Fibroblast of villous mesenchyme (primary cell): ENCODE measurements around the gene ZNF425. TPM values are rescaled to one million over a fixed set of nuclear protein-coding genes. Genes with fewer than 3 reads are reported as not detected.

Experiments
- DNase-seq: peaks from one replicate; pipeline ENCODE4 v3.0.0-alpha.2; 2010; ENCODE audit warnings: low read depth
- H3K4me3 ChIP-seq: 2 replicates; pipeline ENCODE4 v1.5.1; 2011; ENCODE audit warnings: low read depth, mild to moderate bottlenecking, low read length
- total RNA-seq: library from RNA; depleted of rRNA; stranded (reverse); fragments of >200 nt; gene quantifications from 2 replicates; pipeline ENCODE4 v1.2.3, GENCODE V29; 2012
- TF ChIP-seq, protein P1 (sequence below): IDR thresholded peaks from 2 replicates; pipeline ENCODE4 v1.5.1; 2012; ENCODE audit warnings: low read depth, mild to moderate bottlenecking, low read length; ENCODE audit not compliant: insufficient read depth

The ZNF425 gene
- total RNA-seq, 1 donor = 3.5 TPM

DNA sequence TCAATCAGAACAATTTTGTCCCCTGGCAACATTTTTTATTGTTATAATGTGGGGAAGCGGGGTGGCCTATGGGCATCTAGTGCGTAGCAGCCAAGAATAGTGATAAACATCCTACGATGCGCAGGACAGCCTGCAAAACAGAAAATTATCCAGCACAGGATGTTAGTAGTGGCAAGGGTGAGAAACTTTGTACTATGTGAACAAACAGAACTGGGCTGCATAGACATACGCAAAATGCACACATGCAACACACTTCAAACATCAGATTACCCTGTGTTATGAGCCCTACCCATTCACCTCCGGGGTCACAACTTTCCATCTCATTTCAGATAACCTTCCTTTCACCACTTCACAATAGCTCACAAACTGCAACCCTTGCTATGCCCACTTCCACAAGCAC lies 38.7 kb downstream of the ZNF425 start:
- DNase-seq = no peak
- H3K4me3 ChIP-seq = no peak overlapping the region
- TF ChIP-seq, protein P1, sequence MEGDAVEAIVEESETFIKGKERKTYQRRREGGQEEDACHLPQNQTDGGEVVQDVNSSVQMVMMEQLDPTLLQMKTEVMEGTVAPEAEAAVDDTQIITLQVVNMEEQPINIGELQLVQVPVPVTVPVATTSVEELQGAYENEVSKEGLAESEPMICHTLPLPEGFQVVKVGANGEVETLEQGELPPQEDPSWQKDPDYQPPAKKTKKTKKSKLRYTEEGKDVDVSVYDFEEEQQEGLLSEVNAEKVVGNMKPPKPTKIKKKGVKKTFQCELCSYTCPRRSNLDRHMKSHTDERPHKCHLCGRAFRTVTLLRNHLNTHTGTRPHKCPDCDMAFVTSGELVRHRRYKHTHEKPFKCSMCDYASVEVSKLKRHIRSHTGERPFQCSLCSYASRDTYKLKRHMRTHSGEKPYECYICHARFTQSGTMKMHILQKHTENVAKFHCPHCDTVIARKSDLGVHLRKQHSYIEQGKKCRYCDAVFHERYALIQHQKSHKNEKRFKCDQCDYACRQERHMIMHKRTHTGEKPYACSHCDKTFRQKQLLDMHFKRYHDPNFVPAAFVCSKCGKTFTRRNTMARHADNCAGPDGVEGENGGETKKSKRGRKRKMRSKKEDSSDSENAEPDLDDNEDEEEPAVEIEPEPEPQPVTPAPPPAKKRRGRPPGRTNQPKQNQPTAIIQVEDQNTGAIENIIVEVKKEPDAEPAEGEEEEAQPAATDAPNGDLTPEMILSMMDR = no peak

DNA sequence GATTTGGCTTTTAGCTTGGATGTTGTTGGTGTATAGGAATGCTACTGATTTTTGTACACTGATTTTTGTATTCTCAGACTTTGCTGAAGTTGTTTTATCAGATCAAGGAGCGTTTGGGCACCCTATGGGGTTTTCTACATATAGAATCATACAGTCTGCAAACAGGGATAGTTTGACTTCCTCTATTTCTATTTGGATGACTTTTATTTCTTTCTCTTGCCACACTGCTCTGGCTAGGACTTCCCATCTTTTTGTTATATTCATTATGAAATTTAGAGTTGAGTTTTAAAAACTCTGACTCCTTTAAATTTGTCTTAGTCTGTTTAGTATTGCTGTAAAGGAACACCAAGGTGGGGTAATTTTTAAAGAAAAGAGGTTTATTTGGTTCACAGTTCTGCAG lies 40.3 kb downstream of the ZNF425 start:
- no peak overlapping the region for H3K4me3 ChIP-seq
- no peak for DNase-seq
- TF ChIP-seq, protein P1 = no peak

DNA sequence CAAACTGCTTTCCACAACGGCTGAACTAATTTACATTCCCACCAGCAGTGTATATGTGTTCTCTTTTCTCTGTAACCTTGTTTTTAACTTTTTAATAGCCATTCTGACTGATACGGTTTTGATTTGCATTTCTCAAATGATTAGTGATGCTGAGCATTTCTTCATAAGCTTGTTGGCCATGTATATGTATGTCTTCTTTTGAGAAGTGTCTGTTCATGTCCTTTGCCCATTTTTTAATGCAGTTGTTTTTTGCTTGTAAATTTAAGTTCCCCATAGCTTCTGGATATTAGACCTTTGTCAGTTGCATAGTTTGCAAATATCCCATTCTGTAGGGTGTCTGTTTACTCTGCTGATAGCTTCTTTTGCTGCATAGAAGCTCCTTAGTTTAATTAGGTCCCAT lies 41.7 kb downstream of the ZNF425 start:
- no peak for DNase-seq
- H3K4me3 ChIP-seq = no peak overlapping the region
- TF ChIP-seq, protein P1 = no peak

DNA sequence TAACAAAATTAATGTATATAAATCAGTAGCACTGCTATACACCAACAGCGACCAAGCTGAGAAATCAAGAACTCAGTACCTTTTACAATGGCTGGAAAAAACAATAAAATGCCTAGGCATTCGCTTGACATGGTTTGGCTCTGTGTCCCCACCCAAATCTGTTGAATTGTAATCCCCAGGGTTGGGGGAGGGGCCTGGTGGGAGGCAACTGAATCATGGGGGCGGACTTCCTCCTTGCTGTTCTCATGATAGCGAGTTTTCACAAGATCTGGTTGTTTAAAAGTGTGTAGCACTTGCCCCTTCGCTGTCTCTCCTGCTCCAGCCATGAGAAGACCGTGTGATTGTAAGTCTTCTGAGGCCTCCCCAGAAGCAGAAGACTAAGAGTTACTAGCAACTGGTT lies 44.2 kb downstream of the ZNF425 start:
- no peak for DNase-seq
- no peak overlapping the region for H3K4me3 ChIP-seq
- TF ChIP-seq, protein P1 = no peak

DNA sequence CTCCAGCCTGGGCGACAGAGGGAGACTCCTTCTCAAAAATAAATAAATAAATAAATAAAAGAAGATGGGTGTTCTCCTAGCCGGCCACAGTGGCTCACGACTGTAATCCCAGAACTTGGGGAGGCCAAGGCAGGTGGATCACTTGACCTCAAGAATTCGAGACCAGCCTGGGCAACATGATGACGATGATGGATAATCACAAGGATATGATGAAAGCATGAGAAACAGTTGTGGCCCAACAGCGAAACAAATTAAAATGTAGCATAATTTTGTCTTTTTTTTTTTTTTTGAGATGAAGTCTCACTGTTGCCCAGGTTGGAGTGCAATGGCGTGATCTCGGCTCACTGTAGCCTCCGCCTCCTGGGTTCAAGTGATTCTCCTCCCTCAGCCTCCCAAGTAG lies 48.5 kb downstream of the ZNF425 start:
- TF ChIP-seq, protein P1 = no peak
- no peak overlapping the region for H3K4me3 ChIP-seq
- no peak for DNase-seq

DNA sequence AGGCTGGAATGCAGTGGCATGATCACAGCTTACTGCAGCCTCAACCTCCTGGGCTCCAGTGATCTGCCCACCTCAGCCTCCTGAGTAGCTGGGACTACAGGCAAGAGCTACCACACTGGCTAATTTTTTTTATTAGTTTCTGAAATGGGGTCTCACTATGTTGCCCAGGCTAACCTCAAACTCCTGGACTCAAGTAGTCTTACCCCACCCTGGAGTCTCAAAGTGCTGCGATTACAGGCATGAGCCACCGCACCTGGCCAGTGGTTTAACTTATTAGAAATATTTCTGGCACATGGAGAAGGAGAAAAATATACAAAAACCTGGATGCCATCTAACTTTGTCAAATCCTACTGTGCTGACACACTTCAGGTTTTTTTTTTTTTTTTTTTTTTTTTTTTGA lies 50.8 kb downstream of the ZNF425 start:
- no peak overlapping the region for H3K4me3 ChIP-seq
- TF ChIP-seq, protein P1 = no peak
- DNase-seq = no peak

DNA sequence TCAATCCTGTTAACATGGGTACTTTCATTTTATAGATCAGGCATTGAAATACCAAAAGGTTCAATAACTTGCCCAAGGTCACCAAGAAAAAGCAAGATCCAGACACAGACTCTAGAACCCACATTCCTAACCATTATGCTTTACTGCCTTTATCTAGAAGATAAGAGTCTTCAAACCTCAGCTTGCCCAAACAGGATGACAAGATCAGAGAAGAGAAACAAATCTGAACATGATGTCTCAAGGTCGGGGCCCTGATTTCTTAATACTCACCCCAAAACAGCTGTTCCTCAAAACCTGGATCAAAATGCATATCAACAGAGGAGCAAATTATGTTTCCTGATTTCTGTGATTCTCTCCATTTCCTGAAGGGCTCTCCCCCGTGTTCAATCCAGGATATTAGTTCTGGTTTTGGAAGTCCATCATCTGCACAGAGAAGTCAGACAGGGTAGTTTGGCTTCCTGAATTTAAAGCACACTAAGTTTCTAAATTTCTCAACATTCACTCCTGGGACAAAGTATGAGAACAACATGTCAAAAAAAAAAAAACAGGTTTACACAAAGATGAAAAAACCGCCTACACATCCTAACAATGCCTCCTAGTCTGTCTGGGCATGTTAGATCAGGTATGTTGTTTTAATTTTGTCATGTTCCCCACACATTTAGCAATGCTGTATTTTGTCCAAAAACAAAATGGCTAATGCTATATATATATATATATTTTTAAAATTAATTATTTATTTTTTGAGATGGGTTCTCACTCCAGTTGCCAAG lies 51.8 kb downstream of the ZNF425 start:
- TF ChIP-seq, protein P1 = no peak
- no peak overlapping the region for H3K4me3 ChIP-seq

More for the DNA sequence above, 51.8 kb downstream of the ZNF425 start:
- DNase-seq = no peak
